IPS DF 6.9 (cell line): ENCODE results near the gene GABRB3.

ENCODE experiments used
- DNase-seq: peaks from one replicate; pipeline ENCODE4 v3.0.0-alpha.2; 2013; ENCODE audit warnings: low read depth, low spot score
- H3K27ac ChIP-seq: one replicate; pipeline ENCODE4 v1.5.1; 2013; ENCODE audit warnings: low read length, control low read depth
- H3K27me3 ChIP-seq: 2 replicates; pipeline ENCODE4 v1.6.1; 2013; ENCODE audit warnings: mild to moderate bottlenecking, low read length; ENCODE audit not compliant: control insufficient read depth, insufficient read depth
- H3K36me3 ChIP-seq: 2 replicates; pipeline ENCODE4 v1.6.1; 2013; ENCODE audit warnings: low read length; ENCODE audit not compliant: control insufficient read depth, insufficient read depth
- H3K4me1 ChIP-seq: 2 replicates; pipeline ENCODE4 v1.6.1; 2013; ENCODE audit warnings: low read length; ENCODE audit not compliant: control insufficient read depth, insufficient read depth
- H3K4me3 ChIP-seq: 2 replicates; pipeline ENCODE4 v1.5.1; 2013; ENCODE audit warnings: mild to moderate bottlenecking, low read length
- H3K9me3 ChIP-seq: 2 replicates; pipeline ENCODE4 v1.6.1; 2013; ENCODE audit warnings: low read length, inconsistent platforms; ENCODE audit not compliant: control insufficient read depth, insufficient read depth
- WGBS: extraction: QIAGEN DNeasy Blood & Tissue Kit; methylation state at CpG from one replicate; pipeline ENCODE4 v1.1.7; 2013; ENCODE audit warnings: mixed read lengths, missing lambda C conversion rate; ENCODE audit not compliant: insufficient read length, insufficient coverage; 5-methylcytosine and 5-hydroxymethylcytosine counted together

The GABRB3 gene

DNA sequence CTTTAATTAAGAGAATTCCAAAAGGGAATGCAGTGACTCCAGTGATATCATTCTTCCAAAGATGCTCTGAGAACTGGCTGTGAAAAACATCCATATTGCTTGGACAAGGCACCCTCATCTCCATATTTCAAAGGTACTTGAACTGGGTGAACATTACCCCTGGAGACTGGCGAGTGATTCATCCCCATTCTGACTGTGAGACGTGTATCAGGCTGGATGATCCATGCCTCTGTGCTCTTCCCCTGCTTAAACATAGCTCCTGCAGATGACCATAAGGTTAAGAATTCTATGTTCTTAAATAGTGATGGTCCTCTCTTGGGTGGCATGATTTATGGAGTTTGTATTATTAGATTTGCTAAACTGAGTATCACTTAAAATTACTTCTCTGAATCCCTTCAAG is 137.8 kb downstream of the GABRB3 start:
- no CpG with 5 or more reads among the region's 2 CpGs for WGBS
- H3K4me1 ChIP-seq = peaks cover 5% of the 10 kb centered on the region; the same call in 1 of the 2 replicates
- no peaks in the 10 kb centered on the region for H3K36me3 ChIP-seq
- no peak for DNase-seq
- no peaks in the 10 kb centered on the region for H3K27me3 ChIP-seq
- no peak overlapping the region for H3K4me3 ChIP-seq
- H3K9me3 ChIP-seq = no peaks in the 10 kb centered on the region
- no peak overlapping the region for H3K27ac ChIP-seq

DNA sequence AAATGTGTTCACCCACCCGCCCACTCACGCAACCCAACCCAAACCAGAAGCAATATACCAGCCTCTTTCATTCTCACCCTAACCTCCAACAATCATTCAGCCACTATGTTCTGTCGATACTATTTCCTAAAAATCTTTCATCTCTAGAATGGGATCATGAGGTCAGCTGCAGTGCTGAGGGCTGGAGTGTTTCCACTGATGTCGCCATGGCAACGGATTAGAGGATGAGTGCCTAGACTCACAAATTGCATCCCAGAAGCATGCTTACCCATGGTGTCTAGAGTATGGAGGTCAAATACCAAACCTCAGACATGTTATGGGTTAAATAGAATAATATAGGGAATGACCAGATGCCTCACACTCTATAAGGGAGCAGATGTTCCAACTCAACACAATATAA is 138.5 kb downstream of the GABRB3 start:
- Histone ChIP-seq H3K4me1 (peaks cover 5% of the 10 kb centered on the region; the same call in 1 of the 2 replicates), H3K9me3 (no peaks in the 10 kb centered on the region), H3K4me3 (no peak overlapping the region), H3K27ac (no peak overlapping the region), H3K36me3 (no peaks in the 10 kb centered on the region), H3K27me3 (no peaks in the 10 kb centered on the region)
- DNase-seq = no peak
- no CpG with 5 or more reads among the region's 5 CpGs for WGBS

DNA sequence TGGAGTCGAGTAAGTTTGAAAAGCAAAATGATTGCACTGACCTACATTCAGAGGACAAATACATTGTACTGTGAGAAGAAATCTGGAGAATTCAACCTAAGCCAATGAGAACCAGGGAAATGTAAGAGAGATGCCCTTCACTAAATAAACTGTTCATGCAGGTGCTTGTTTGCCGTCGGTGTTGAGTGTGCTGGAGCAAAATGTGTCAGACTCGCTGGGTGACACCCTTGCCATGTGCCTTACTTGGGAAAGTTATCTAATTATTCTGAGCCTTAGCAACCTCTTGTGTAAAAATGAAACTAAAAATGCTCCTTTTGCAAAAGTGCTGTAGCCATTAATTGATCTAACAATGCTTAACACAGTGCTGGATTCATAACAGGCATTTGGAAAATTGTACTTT is 140.4 kb downstream of the GABRB3 start:
- no peaks in the 10 kb centered on the region for H3K27me3 ChIP-seq
- no CpG with 5 or more reads among the region's 4 CpGs for WGBS
- H3K4me1 ChIP-seq = peaks cover 3% of the 10 kb centered on the region; the same call in 1 of the 2 replicates
- no peaks in the 10 kb centered on the region for H3K9me3 ChIP-seq
- no peaks in the 10 kb centered on the region for H3K36me3 ChIP-seq
- no peak overlapping the region for H3K4me3 ChIP-seq
- no peak overlapping the region for H3K27ac ChIP-seq
- no peak for DNase-seq

DNA sequence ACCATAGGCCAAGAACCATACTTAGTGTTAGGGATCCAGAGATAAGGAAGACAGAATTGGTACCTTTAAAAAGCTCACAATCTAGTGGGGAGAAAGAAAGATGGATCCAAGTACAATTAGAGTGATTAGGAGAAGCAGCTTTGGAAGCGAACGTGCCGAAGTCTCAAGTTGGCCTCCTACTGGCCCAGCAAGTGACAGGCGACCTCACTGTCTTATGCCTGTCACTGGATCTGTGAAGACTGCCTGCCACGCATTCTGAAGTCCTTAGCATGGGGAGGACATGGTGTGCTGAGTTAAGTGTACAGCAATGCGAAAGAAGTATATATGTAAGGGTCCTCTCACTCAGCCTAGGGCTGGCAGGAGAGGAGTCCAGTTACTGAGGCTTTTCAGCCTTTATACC is 141.0 kb downstream of the GABRB3 start:
- H3K4me1 ChIP-seq = peaks cover 3% of the 10 kb centered on the region; the same call in 1 of the 2 replicates
- H3K36me3 ChIP-seq = no peaks in the 10 kb centered on the region
- no CpG with 5 or more reads among the region's 6 CpGs for WGBS
- DNase-seq = no peak
- H3K4me3 ChIP-seq = no peak overlapping the region
- H3K27me3 ChIP-seq = no peaks in the 10 kb centered on the region
- no peaks in the 10 kb centered on the region for H3K9me3 ChIP-seq
- H3K27ac ChIP-seq = peak overlapping the region; percentile 23

DNA sequence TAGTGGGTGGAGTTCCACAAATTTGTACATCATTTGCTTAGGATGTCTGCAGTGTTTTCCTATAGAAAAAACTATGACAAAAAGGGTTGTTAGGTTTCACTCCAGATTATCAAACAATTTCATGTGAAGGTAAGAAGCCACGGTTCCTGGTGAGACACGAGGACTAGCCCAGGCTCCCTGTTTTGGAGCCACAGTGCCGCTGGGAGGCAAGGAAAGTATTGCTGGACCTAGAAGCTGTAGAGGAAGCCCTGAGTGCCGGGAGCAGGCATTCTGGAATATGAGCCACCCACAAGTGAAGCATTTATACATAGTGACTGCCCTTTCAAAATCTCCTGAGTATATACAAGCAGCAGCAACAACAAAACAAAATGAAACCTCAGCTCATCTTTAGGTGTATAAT is 142.0 kb downstream of the GABRB3 start:
- peaks cover 3% of the 10 kb centered on the region; the same call in 1 of the 2 replicates for H3K4me1 ChIP-seq
- H3K36me3 ChIP-seq = no peaks in the 10 kb centered on the region
- H3K4me3 ChIP-seq = no peak overlapping the region
- H3K27me3 ChIP-seq = no peaks in the 10 kb centered on the region
- no peaks in the 10 kb centered on the region for H3K9me3 ChIP-seq
- H3K27ac ChIP-seq = no peak overlapping the region
- DNase-seq = no peak
- no CpG with 5 or more reads among the region's 4 CpGs for WGBS

DNA sequence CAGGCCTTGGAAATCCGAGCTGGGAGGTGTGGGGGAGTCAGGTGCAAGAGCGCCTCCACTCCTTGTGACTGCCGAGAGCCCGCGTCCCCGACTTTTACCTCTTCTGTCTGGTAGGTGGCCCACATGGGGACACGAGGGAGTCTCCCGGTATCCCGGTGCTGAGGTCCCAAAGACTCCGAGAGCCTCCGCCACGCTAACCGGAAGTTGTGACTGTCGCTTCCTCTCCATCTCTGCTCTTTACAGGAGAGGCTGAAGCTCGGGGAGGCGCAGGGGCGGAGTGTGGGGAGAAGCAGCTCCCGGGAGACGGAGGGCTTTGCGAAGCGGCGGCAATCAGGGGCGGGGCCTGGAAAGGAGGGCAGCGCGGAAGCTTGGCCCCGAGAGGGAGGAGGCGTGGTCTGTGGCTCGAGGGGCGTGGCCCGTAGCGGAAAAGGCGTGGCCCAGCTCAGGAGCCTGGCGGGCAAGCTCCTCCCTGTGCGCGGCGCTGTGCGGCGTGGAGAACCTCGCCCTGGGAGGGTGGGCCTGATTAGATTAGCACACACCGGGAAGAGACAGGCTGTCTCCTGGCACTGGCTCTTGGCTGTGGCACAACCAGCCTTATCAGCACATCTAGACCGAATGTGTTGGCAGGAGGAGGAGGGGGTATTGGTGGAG is 143.9 kb downstream of the GABRB3 start:
- no peak overlapping the region for H3K27ac ChIP-seq
- no peak for DNase-seq
- H3K4me3 ChIP-seq = no peak overlapping the region
- H3K27me3 ChIP-seq = no peaks in the 10 kb centered on the region
- H3K9me3 ChIP-seq = no peaks in the 10 kb centered on the region
- H3K4me1 ChIP-seq = peaks cover 3% of the 10 kb centered on the region
- no CpG with 5 or more reads among the region's 41 CpGs for WGBS
- no peaks in the 10 kb centered on the region for H3K36me3 ChIP-seq

DNA sequence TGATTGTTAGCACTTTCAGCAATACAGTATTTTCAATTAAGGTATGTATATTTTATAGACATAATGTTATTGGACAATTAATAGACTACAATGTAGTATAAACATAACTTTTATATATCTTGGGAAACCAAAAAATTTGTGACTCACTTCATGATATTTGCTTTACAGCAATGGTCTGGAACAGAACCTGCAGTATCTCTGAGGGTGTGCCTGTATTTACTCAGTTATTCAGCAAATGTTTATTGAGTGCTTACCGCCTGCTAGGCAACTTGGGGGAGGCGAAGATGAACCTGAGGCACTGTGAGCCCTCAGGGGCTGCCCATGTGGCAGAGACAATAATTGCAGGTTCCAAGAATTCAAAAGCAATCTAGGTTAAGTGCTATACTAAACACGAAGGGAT is 144.8 kb downstream of the GABRB3 start:
- Histone ChIP-seq H3K4me1 (peaks cover 3% of the 10 kb centered on the region), H3K4me3 (no peak overlapping the region), H3K27ac (no peak overlapping the region), H3K27me3 (no peaks in the 10 kb centered on the region), H3K36me3 (no peaks in the 10 kb centered on the region), H3K9me3 (no peaks in the 10 kb centered on the region)
- no CpG with 5 or more reads among the region's 3 CpGs for WGBS
- DNase-seq = no peak

DNA sequence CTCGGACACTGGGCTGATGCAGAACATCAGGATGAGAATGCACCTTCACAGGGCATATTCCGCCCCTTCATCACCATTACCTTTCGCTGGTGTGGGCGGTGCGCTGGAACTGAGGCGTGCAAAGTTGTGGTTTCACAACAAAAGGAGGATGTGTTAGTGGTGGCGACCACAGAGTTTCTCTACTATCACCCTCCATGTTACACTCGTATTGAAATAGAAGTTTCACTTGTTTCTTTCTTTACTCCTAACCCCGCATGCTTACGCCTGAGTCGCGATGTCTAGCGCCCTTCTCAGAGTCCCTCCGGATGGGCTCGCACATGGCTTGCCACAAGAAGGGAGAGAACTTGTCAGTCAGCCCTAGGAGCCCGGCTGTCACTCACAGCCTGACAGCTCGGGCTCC is 148.7 kb downstream of the GABRB3 start:
- no peaks in the 10 kb centered on the region for H3K36me3 ChIP-seq
- no peak overlapping the region for H3K4me3 ChIP-seq
- DNase-seq = no peak
- H3K4me1 ChIP-seq = peaks cover 2% of the 10 kb centered on the region
- no peaks in the 10 kb centered on the region for H3K9me3 ChIP-seq
- no peaks in the 10 kb centered on the region for H3K27me3 ChIP-seq
- WGBS = no CpG with 5 or more reads among the region's 17 CpGs
- H3K27ac ChIP-seq = no peak overlapping the region

DNA sequence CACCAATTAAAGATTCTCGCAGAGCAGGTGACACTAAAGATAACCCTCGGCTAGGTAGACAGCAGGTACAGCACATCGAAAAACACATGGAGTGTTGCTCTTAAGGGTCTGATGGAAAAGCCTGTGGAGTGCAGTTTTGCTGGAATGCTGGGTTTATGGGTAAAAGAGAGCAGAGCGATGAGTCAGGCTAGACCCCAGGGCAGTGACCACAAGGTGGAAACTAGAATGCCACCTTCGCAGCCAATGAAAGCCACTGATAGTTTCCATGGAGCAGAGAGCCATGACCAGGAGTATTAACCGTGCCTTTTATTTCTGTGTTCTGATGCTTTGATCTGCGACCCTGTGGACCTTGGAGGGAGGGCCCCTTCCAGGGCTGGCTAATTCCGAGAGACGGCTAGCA is 149.8 kb downstream of the GABRB3 start:
- DNase-seq = no peak
- H3K4me1 ChIP-seq = peaks cover 2% of the 10 kb centered on the region
- WGBS = no CpG with 5 or more reads among the region's 9 CpGs

DNA sequence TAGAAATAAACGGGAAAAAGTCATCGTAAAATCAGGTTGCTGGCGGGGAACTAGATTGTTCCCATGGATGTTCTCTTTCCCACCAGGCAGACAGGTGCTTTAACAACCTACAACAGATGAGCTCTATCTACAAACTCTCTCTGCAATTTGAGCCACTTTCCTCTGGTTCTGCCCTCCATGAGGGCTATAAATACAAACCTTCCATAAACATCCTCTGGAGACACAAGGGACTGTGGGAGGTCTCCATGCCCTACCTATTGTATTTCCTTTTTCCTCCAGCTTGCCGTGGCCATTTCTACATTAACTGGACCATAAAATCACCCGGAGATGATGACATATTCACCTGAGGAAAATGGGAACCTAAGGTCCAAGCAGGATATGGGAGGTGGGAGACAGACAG is 151.1 kb downstream of the GABRB3 start:
- Histone ChIP-seq H3K27ac (no peak overlapping the region), H3K4me3 (no peak overlapping the region), H3K4me1 (peaks cover 2% of the 10 kb centered on the region), H3K27me3 (no peaks in the 10 kb centered on the region), H3K36me3 (no peaks in the 10 kb centered on the region), H3K9me3 (no peaks in the 10 kb centered on the region)
- DNase-seq = no peak
- WGBS = no CpG with 5 or more reads among the region's 5 CpGs

More for the DNA sequence above, 149.8 kb downstream of the GABRB3 start:
- no peak overlapping the region for H3K4me3 ChIP-seq
- H3K9me3 ChIP-seq = no peaks in the 10 kb centered on the region
- H3K27ac ChIP-seq = no peak overlapping the region
- H3K27me3 ChIP-seq = no peaks in the 10 kb centered on the region
- no peaks in the 10 kb centered on the region for H3K36me3 ChIP-seq
